Ovary (tissue), 3 donors: ENCODE results near the gene ARMC7.
"Not testable (repeated sequence)": the region's sequence is repeated elsewhere in the genome, so short reads cannot be mapped to it uniquely, and the experiment has no call there.

Experiments
- CTCF ChIP-seq, 3 donors: fragments of 450-650 bp in 2 of 3; fragments of 200-600 bp in 1 of 3; IDR thresholded peaks; one replicate each; pipeline versions ENCODE4 v1.5.1 to v1.8.0; 2016 to 2022; ENCODE audit warnings: antibody characterized with exemption in 3 of 3, mild to moderate bottlenecking in 1 of 3
- POLR2A ChIP-seq: fragments of 450-650 bp; IDR thresholded peaks from one replicate; pipeline ENCODE4 v1.6.1; 2017; ENCODE audit warnings: antibody characterized with exemption, mild to moderate bottlenecking, moderate library complexity
- donor health status: DM: no; HTN: no; CAD: no.

GRCh38 chr17:75137762-75138161, 28.0 kb downstream of the ARMC7 start:
- TF ChIP-seq CTCF (IDR thresholded peaks at IDR 0.05); POLR2A: not testable (repeated sequence)
